Activated CD8-positive, alpha-beta memory T cell treated with anti-CD3 and anti-CD28 coated beads for 48 hours (primary cell): Measurements from ENCODE around the gene CES4A.
"Not testable (repeated sequence)": the region's sequence is repeated elsewhere in the genome, so short reads cannot be mapped to it uniquely, and the experiment has no call there.

Experiments used
- DNase-seq, 3 experiments: peaks; one replicate each; pipeline ENCODE4 v3.0.0-alpha.2; 2020; ENCODE audit warnings: low read depth in 2 of 3, low spot score in 2 of 3

Gene CES4A

DNA sequence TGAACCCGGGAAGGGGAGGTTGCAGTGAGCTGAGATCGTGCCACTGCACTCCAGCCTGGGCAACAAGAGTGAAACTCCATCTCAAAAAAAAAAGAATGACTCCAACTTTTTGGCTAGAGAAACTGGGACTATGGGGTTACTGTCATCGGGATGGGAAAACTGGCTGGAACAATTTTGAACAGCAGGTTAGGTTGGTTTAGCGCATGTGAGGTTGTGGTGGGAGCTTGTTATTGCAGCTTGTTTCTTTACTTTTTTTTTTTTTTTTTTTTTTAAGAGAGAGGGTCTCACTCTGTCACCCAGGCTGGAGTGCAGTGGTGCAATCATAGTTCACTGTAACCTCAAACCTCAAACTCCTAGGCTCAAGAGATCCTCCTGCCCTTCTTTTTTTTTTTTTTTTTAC lies 53.1 kb downstream of the CES4A start:
- not testable (repeated sequence) for DNase-seq

DNA sequence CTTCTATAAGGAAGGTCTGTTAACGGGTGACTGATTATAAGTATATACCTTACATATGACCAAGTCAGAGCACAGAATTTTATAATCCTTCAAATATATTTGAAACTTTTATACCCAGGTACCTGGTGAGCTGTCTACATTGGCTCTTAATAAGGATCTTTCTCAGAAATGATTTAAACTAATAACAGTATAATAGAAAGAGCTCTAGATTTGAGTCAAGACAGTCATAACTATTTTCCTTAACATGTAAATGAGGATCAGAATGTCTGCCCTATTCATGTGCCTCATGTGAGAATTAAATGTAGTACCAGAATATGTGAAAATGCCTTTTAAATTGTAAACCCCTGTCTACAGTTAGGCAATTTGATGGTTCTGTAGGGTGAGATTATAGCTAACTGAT lies 55.0 kb downstream of the CES4A start:
- no peak for DNase-seq

DNA sequence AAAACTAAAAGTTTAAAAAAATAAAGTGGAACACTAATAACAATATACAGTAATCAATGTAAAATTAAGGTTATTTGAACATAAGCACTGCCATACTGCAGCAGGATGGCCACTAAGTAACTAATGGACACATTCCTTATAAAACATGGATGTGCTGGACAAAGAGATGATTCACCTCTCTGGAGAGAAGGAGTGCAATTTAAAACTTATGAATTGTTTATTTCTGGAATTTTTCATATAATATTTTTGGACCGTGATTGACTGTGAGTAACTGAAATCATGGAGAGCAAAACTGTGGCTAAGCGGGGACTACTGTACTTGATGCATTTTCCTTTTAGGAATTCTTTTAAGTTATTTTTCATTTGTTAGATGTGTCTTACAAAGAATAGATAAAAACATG lies 62.4 kb downstream of the CES4A start:
- no peak for DNase-seq

DNA sequence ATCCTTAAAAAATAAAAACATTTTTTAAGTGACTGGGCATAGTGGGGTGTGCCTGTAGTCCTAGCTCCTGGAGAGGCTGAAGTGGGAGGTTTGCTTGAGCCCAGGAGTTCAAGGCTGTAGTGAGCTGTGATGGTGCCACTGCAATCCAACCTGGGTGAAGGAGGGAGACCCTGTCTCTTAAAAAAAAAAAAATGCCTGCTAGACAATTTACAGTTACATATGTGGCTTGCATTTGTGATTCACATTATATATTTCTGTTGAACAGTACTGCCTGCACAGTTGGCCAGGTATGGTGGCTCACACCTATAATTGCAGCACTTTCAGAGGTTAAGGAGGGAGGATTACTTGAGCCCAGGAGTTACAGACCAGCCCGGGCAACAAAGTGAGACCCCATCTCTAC lies 64.0 kb downstream of the CES4A start:
- DNase-seq: no peak

DNA sequence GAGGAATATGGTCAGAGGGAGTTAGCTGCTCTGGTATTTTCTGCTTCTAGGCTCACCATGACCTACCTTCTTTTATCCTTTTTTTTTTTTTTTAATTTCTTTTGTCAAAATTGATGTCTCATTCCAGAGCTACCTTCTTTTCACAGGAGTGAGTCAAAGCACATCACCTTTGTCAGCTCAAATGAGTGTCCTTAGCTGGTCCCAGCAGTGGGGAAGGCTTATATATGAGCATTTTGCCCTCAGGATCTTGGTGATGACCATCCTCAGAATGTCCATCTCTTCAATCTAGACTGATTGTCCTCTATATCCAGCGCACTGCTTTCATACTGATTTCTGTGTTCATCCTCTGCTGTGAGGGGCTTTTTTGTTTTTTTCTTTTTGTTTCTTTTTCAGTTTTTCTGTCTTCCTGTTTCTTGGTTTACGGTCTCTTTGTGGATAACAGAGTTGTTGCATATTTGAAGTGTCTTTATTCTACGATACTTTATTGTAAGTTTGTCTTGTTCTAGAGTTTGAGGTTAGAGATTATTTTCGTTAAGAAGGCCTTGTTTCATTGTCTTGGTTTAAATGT lies 65.5 kb downstream of the CES4A start:
- DNase-seq: no peak

DNA sequence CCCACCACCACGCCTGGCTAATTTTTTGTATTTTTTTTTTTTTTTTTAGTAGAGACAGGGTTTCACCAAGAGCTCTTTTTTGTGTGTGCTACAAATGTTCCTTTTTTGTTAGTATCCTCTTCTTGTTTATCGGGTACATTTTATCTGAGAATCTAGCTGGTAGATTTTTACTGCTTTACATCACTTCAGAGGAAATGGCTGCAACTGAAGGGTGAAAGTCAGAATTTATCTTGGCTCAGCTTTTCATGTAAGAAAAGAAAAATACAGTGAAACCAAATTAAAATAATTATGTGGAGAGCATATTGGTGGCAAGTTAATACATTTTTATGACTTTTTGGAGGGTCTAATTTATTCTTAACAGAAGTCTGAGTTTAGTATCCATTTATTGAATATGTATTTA lies 66.5 kb downstream of the CES4A start:
- no peak for DNase-seq

DNA sequence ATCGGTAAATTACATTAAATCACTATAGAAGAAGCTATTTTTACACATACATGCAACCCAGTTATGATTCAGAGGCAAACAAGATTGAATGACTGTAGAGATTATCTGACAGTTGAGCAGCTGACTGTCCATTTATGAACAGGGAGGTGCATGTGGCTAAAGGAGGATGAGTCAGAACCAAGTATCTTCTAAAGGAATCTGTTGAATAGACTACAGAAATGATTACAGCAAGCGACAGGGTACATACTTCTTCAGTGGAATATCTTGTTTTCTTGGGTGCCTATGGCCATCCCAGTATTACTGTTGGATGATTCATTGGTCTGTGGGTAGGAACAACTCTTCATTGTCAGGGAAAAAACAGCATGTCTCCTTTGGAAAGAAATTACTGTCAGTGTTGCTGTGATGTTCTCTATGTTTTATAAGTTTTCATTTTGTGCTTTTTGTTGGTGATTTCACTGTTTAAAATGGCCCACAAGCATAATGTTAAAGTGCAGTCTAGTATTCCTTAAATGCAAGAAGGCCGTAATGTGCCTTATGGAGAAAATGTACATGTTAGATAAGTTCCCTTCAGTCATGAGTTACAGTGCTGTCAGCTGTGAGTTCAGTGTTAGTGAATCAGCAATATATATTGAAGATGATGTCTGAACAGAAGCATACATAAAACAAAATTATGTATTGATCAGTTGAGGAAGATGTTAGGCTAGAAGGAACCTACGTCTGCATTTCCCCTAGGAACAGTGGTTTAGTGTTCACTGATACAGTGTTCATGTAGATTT lies 67.5 kb downstream of the CES4A start:
- DNase-seq: no peak
